DMS79 treated with DMSO at 0.1 percent for 48 hours (cell line): ENCODE results near the gene ATP5MC3.
A peak's percentile ranks its signal among the peaks of the same experiment; 100 is the strongest.
"Not testable (repeated sequence)": the region's sequence is repeated elsewhere in the genome, so short reads cannot be mapped to it uniquely, and the experiment has no call there.

Experiments used
- DNase-seq: peaks from one replicate; lab custom pipeline; 2025; lab: John Stamatoyannopoulos, UW

The ATP5MC3 gene

DNA sequence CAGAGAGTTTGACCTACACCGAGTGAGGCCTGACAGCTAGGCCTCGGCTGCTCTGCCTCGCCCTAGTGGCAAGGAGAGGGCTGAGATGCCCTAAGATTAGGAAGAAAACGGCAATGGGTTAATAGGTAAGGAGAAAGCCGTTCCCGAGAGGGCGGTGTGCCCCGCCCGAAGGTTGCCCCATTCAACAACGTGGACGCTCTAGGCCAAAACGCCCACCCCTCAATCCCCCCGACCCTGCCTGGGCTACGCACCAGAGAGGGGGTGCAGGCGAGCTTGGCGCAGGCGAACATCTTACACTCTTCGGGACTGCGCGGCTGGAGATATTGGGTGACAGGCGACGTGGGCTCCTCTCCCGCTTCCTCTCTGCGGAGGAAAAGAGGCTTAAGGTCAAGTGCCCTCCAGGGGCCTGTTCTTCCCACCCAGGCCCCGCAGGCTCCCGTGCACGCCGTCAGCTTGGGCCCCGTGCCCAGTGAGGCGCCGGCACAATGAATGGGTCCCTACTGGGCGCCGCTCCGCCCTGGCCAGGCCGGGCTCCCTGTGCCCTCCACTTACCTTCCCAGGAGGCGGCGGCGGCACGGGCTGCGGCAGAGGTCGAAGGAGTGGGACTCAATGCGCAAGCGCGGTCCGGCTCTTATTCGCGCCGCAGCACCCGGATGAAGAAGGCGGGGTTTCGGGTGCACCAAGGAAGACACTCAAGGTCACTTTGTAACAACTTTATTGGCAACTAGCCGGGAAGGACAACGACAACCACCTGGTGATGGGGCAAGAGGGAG lies at the start of gene ATP5MC3:
ATP5MC3 (minus strand) TSS at position 607 of the 773 bp plus-strand sequence; CDS start at position 290, 317 bp downstream.
- DNase-seq = peak; percentile 95

DNA sequence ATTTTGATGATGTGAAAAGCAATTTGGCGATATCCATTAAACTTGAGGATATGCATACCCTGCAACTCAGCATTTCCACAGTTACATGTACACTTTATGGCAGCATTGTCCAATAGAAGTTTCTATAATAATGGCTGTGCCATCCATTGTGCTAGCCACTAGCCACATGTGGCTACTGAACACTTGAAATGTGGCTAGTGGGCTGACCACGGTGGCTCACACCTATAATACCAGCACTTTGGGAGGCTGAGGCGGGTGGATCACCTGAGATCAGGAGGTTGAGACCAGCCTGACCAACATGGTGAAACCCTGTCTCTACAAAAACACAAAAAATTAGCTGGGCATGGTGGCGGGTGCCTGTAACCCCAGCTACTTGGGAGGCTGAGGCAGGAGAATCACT lies 47.1 kb upstream of the ATP5MC3 start:
- DNase-seq = not testable (repeated sequence)

DNA sequence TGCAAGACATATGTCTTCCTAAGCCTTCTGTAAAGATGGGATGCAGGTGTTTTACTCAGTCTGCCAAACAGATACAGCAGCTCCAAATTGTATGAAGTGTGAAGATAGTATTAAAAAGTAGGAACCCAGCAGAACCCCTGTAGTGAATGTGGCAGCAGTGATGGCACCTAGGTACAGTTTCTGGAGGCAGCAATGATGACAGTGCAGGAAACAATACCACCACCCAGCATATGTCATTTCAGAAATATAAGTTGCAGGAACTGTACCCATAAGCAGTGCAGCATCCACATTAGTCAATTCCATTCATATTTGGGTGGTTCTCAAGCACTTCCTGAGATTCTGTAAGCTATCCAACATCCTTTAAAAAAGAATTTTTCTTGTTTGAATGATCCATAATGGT lies 46.7 kb upstream of the ATP5MC3 start:
- DNase-seq = no peak

DNA sequence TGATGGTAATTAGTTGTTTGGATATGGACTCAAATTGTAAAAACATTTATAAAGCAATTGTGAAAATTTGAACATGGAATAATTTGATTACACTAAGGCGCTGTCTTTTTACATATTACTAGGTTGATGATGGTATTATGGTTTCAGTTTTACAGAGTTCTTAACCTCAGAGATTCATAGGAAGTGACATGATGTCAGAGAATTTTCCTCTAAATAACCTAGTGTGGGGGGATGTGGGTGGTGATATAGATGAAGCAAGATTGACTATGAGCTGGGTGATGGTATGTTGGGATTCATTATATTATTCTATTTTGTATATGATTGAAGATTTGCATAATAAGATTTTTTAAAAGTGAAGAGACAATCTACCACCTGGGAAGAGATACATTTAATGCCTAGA lies 45.9 kb upstream of the ATP5MC3 start:
- no peak for DNase-seq

DNA sequence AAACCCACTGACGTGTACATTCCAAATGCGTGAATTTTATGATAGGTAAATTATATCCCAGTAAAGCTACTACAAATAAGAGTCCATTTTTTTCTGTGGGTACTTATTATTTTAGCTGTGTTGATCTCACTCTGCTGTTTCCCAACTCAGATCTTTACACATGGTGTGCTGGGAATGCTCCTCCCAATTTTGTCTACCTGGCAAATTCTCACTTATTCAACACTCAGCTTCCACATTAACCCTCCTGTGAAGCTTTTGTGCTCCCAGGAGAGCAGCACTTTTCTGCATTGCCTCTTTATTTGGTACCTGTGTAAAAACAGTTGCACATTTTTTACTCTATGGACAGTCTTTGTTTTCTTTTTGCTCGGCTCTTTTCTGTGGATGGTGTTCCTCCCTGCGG lies 38.6 kb upstream of the ATP5MC3 start:
- no peak for DNase-seq

DNA sequence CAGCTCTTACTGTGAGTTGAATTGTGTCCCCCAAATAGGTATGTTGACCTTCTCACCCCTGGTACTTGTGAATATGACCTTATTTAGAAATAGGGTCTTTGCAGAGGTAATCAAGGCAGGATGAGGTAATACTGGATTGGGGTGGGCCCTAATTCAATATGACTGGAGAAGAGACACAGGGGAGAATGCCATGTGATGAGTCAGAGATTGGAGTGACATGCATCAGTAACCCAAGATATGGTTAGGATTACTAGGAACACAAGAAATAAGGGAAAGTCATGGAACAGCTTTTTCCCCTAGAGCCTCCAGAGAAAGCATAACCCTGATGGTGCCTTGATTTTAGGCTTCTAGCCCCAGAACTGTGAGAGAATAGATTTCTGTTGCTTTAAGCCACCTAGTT lies 37.0 kb upstream of the ATP5MC3 start:
- DNase-seq = no peak

DNA sequence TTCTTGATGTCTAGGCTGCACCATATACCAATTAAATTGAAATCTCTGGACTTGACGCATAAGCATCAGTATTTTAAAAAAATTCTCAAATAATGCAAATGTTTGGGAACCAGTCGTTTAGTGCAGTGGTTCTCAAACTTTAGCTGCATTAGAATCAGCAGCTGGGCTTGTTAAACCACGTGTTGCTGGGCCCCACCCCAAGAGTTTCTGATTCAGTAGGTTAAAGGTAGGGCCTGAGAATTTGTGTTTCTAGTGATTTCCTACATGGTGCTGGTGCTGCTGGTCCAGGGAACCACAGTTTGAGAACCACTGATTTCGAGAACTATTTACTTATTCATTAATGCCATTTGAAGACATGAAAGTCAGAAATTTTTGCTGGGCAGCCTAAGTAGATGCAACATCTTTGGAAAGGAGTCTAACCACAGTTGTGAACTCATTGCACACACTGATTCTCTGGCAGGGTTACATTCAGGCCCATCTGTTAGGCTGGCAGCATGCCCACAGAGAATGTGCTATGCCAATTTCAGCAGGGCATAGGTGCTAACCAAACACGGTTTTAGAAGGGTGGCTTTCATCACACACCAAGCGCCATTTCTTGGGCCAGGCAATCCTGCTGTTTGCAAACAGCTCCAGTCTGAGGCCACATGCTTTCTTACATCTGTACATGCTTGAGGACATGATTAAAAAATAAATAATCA lies 26.4 kb upstream of the ATP5MC3 start:
- peak; percentile 49 for DNase-seq

DNA sequence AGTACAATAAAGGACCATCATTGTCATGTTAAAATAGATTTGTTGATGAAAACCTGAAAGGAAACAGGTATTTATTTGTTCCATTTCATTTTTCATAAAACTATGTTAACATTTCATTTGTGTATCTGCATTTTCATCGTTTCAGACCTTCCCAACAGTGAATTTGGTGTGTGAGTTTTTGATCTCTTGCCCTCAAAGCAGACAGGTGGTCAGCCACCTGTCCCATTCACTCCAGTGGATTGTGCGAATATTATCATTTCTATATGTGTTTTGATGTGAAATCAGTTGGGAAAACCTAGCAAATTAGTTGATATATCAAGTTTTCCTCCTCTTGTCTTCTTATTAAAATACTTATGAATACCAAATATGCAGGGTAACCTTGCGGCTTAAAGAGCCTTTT lies 25.4 kb upstream of the ATP5MC3 start:
- no peak for DNase-seq

DNA sequence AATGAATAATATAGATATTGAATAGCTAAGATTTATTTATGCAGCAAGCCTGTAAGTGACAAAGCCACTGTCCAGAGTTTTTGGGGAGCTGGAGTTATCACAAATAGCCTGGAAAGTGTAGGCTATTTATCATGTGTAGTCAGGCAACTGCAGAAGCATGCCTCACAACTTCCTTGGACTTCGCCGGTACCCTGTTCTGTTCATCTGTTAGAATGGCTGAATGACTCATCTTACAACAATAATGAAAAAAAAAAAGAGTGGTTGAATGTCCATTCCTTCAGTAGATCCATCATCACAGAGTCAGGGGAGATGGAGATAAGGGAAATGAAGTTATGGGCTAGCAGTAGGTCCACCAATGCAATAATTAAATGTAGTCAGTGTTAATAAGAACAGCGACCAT lies 24.0 kb upstream of the ATP5MC3 start:
- DNase-seq = no peak

DNA sequence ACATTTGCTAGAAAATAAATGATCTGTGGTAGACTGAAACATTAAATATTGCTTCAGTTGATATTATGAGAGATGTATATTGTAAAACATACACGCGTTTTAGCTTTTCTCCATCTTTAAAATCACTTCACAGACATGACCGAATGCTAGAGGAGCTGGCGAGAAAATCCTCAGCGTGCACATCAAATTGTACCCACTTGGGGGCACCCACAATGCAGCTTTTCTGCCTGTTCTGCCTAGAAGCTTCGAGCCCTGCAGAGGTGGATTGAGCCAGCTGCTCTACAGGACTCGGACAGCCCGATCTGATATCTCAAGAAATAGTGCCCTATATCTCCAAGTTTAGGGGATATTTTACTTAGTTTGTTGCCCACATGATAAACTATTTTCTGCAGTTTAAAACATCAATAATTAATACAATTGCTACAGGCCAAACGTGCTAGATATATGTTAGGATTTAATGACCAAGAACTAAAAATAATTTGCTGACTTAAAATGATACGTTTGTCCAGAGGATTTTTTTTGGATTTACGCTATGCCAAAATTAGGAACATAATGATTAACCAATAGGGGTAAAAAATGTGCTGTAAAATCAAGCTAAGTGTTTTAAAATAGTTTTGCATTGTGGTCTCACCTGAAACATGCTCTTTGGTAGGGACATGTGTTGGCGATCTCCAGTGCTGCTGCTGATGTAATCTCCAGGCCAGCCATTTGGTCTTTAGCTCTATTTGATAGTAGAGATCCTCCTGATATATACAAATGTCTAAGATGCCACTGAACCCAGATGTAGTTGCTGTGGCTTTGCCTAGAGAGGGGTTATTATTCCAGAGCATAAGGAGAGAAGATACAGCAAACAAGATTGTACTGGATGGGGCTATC lies 22.3 kb upstream of the ATP5MC3 start:
- peak; percentile 5 for DNase-seq

DNA sequence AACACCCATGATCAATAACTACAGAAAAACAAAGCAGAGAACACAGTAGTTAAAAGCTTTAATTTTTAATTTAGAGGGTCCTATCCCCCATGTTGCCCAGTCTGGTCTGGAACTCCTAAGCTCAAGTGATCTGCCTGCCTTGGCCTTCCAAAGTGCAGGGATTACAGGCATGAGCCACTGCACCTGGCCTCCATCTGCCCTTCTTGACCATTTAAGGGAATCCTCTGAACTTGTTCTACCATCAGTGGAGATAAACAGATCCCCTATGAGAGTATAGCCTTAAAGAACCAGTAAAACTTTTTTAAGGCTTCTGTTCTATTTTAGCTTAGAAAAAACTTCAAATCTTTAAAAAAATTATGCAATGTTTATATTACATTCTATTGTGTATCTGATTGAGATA lies 13.5 kb upstream of the ATP5MC3 start:
- no peak for DNase-seq

DNA sequence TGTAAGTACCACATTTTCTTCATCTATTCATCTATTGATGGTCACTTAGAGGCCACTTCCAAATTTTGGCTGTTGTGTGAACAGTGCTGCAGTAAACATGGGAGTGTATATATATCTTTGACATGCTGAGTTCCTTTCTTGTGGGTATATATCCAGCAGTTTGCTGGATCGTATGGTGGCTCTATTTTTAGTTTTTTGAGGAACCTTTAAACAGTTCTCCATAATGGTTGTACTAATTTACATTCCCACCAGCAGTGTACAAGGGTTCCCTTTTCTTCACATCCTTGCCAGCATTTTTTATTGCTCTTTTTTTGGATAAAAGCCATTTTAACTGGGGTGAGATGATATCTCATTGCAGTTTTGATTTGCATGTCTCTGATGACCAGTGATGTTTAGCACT lies 7.3 kb upstream of the ATP5MC3 start:
- no peak for DNase-seq

DNA sequence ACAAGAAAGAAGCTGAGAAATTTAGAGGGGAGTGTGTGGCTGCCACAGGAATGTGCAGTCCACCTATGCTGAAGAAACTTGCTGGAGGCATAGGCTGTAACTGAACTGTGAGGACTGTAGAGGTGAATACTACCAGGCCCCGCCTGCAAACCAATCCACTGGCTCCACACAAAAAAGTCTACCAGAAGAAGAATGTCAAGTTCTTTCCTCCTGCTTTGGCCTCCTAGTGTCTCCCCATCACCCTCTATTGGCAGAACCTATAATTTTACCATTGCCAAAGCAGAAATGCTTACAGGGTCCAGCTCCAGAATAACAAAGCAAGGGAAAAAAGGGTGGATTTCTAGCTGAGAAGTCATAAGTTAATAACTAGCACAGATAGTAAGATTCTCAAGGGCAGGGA lies 5.9 kb upstream of the ATP5MC3 start:
- DNase-seq = no peak

DNA sequence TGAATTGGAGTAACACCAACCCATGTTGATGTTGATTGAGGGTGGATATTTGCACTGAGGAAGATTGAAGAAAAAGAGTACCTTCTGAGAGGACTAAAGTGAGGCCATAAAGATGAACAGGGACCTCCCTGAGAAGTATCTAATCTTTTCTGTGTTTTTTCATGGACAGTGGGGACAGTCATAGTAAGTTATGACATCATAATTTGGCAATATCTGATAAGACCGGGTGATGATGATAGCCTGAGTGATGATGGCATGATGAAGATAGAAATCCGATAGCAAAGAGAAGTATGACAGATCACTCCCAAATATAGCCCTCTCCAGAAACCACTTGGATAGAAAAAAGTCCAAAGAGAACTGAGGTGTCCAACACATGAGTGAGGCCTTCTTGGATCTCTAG lies 2.2 kb upstream of the ATP5MC3 start:
- DNase-seq = no peak

DNA sequence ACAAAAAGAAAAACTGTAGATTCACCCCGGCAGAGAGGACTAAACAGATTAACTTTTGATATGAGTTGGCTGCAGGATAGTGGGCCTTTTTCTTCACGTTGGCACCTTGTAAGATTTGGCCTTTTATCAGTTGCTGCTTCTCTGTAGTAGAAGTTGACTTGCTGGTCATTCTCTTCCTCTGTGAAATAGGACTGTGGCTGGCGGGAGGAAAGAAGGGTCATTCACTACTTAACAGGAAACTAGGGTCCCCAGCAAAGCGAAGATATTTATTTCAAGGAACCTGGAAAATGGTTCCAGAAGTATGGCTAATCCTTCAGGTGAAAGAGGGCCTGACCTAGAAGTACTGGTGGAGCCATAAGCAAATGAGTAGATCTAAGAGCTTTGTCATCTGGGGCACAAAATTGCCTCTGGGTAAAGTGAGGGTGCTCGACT lies 383 bp upstream of the ATP5MC3 start:
- no peak for DNase-seq

DNA sequence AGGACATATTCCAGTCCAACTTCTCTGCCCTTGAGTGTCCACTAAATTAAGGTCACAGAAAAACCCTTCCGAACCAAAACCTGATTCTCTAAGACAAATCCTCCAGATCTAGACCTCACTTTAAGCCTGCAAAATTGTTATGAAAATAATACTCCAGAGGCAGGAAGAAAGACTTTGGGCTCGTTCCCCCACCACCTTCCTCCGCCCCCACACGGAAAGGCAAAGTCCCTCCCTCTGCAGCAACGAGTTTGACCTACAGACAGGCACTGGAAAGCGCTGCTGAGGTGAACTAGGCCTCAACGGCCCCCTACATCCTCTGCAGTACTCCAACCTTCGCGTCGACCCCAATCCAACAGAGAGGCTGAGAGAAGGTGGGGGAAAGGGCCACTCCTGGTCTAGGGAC lies 808 bp downstream of the ATP5MC3 start:
- DNase-seq = peak; percentile 38

DNA sequence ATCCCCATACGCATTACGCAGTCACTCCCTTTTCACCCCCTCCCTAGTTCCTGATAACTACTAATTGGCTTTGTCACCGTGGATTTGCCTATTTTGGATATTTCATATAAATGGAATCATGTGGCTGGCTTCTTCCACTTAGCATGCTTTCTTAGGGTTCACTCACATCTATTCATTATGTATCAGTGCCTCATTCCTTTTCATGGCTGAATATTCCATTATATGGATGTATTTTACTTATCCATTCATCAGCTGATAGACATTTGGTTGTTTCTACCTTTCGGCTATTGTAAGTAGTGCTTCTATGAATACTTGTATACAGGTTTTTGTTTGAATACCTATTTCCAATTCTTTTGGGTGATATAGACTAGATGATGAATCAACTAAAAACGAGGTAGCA lies 4.9 kb downstream of the ATP5MC3 start:
- DNase-seq = no peak

DNA sequence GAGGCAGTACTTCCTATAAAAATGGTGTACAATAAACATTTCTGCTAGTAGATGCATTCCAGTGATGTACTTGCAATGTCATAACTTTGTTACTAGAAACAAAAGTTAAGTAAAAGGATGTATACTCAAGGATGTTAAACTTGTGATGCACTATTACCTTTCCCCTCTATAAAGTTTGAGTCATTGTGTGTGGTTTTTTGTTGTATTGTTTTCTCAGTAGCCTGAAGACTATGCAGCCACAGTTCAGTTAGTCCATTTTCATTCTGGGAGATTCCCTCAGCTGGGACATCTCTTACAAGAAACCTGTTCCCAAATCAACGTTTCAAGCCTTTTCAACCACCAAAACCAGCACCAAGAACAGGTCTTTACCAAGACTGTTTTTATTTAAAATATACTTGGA lies 5.6 kb downstream of the ATP5MC3 start:
- DNase-seq = no peak

DNA sequence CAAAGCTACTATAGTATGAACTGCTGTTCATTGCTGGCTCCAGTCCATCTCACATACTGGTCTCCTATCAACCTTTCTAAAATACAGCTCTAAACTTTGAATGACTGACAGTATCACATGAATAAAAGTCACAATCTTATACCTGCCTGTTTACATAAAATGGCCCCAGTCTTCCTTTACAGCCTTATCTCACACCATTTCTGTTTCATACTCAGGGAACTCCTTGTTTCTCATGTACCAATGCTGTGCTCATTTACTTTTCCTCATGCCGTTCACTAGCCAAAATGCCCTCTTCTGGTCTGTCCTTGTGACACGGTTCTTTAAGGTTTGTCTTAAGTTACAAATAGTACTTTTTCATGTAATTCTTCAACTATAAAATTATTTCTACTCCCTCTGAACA lies 6.2 kb downstream of the ATP5MC3 start:
- no peak for DNase-seq

DNA sequence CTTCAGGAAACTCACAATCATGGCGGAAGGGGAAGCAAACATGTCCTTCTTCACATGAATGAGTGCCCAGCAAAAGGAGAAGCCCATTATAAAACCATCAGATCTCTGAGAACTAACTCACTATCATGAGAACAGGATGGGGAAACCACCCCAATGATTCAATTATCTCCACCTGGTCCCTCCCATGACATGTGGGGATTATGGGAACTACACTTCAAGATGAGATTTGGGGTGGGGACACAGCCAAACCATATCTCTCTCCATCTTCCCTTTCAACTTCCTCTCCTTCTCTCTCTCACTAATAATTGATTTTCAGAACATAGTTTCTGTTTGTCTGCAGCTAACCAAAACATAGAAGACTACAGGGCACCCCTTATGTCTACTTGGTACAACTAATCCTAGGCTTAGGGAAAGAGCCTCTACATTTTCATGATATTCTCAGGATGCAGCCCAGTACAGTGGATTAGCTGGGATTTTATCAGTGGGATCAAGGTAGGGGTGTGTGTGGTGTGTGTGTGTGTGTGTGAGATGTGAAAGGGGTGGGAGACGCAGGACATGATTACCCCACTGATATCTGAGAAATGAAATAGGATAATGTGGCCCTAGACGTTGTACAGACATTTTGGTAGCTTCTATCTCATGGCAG lies 10.7 kb downstream of the ATP5MC3 start:
- no peak for DNase-seq

DNA sequence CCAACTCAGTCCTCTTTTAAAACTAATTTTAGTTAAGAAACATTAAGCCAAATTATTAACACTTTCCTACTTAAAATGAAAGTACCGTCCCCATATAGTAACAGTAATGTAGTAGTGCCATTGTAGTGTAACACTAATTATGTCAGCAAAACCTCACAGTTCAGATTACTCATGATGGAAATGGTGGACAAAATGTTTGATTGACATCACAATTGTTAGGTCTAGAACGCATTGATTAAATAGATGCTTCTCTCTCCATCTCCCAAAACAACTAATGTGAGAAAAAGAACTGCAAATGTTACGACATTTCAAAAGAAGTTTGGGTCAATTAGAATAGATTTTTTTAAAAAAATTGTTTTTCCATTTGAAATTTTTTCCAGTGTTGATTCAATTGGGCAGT lies 12.3 kb downstream of the ATP5MC3 start:
- DNase-seq = no peak

DNA sequence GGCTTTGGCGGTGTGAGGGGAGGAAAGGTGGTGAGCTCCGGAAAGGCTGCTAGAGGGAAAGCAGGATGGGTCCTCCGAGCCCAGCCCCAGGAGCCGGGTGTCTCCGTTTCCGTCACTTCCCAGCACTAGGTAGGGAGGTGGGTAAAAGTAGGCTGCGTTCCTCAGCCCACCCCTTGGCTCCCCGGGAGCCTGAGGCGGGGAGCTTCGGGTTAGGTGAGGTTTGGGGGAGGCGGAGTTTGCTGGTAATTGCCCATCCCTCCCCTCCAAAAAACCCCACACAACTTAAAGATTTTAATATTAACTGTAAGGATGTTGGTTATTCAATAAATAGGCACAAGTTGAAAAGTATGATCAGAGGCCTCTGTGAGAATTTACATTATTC lies 13.0 kb downstream of the ATP5MC3 start:
- DNase-seq = no peak
